ENCODE results near the gene SQSTM1. TPM values are rescaled to one million over a fixed set of nuclear protein-coding genes. Genes with fewer than 3 reads are reported as not detected.

Gene SQSTM1
- total RNA-seq, 1 experiment from 2014 or later, result 78.5 TPM

DNA sequence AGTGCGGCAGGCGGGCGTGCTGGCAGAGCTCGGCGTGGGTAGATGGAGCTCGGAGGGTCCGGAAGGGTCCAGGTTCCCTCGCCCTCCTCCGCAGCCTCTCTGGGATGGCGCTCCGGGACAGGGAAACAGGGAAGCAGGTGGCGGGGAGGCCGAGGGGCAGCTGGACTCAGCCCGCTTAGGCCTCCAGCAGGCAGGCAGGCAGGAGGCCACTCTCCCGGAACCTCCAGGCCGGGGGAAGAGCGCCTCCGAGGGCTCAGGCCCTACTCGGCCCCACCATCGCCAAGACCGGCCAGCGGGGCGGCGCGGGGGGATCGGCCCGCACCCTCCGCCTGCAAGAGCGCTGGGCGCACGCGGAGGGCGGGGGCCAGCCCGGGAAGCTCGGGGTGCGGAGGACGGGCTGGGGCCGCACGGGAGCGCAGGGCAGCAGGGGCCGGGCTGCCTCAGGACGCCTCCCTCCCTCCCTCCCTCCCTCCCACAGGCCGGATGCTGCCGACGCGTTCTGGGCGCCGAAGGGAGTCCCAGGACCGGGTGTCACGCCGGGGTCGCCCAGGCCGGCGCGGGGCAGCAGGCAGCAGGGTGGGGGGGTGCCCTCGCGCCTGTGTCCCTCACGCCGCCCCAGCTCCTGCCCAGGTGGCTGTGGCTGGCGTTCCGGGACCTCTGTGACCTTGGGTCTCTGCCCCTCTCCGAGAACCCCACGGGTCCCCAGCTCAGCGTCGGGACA is 15.0 kb upstream of the SQSTM1 start (continued):
- TF ChIP-seq ARID4B (CRISPR knock-in tag; IDR thresholded peaks at IDR 0.05; ENCODE audit: borderline replicate concordance) (no peak), STAT6 (CRISPR knock-in tag; conservative IDR thresholded peaks at IDR 0.05; ENCODE audit: low read depth) (no peak), TP53 (CRISPR knock-in tag; IDR thresholded peaks at IDR 0.05) (no peak), NFATC4 (CRISPR knock-in tag; IDR thresholded peaks at IDR 0.05) (no peak), HMGA2 (CRISPR knock-in tag; IDR thresholded peaks at IDR 0.05) (no peak), ZSCAN18 (CRISPR knock-in tag; IDR thresholded peaks at IDR 0.05) (no peak)

GRCh38 chr5:179806250-179807048 is 14.3 kb upstream of the SQSTM1 start, which contains the start of gene MGAT4B:
MGAT4B (minus strand) TSS chr5:179806866; CDS start chr5:179806583, 283 bp downstream.
- Mint-ChIP-seq H3K27me3 (ENCODE audit: low read depth) (peaks cover 6% of the 10 kb centered on the region), H3K36me3 (peaks cover 3% of the 10 kb centered on the region), H3K4me1 (peaks cover 35% of the 10 kb centered on the region), H3K9me3 (no peaks in the 10 kb centered on the region), H3K4me3 (peak within 1 kb of the TSS; percentile 75), H3K27ac (no peak within 1 kb of the TSS)
- CTCF ChIA-PET, result interaction anchor here (0.5 to 1.3 kb wide), 3 partner anchors 9 to 138 kb away, joined by 3 read pairs; no protein-coding TSS in a partner anchor
- ATAC-seq (peak; percentile 70), DNase-seq (ENCODE audit: low spot score) (peak; percentile 74)
- POLR2A ChIA-PET, result interaction anchor here (0.5 to 1.5 kb wide), 2 partner anchors 9 to 14 kb away, joined by 3 to 4 read pairs; partner anchors contain the start of gene SQSTM1
- no peak for TF ChIP-seq ZNF138 (CRISPR knock-in tag; conservative IDR thresholded peaks at IDR 0.05)
- no peak for TF ChIP-seq RORB (CRISPR knock-in tag; IDR thresholded peaks at IDR 0.05)
- TF ChIP-seq TCF7 (CRISPR knock-in tag; IDR thresholded peaks at IDR 0.05; ENCODE audit: low read depth), result peak; percentile 71; the same call in 1 of the 2 replicates
- TF ChIP-seq ZNF396 (CRISPR knock-in tag; IDR thresholded peaks at IDR 0.05; ENCODE audit: borderline replicate concordance), result no peak
- no peak for TF ChIP-seq HMGA2 (CRISPR knock-in tag; IDR thresholded peaks at IDR 0.05)
- TF ChIP-seq ZNF219 (CRISPR knock-in tag; IDR thresholded peaks at IDR 0.05; ENCODE audit: borderline replicate concordance), result no peak
- no peak for TF ChIP-seq MLX (CRISPR knock-in tag; IDR thresholded peaks at IDR 0.05)
- TF ChIP-seq E2F5 (CRISPR knock-in tag; IDR thresholded peaks at IDR 0.05), result no peak
- TF ChIP-seq, protein P1, sequence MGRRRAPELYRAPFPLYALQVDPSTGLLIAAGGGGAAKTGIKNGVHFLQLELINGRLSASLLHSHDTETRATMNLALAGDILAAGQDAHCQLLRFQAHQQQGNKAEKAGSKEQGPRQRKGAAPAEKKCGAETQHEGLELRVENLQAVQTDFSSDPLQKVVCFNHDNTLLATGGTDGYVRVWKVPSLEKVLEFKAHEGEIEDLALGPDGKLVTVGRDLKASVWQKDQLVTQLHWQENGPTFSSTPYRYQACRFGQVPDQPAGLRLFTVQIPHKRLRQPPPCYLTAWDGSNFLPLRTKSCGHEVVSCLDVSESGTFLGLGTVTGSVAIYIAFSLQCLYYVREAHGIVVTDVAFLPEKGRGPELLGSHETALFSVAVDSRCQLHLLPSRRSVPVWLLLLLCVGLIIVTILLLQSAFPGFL (CRISPR knock-in tag; IDR thresholded peaks at IDR 0.05; ENCODE audit: borderline replicate concordance), result no peak
- no peak for TF ChIP-seq NFE2L1 (CRISPR knock-in tag; IDR thresholded peaks at IDR 0.05)
- no peak for TF ChIP-seq MYBL2 (CRISPR knock-in tag; IDR thresholded peaks at IDR 0.05)
- TF ChIP-seq, protein P2, sequence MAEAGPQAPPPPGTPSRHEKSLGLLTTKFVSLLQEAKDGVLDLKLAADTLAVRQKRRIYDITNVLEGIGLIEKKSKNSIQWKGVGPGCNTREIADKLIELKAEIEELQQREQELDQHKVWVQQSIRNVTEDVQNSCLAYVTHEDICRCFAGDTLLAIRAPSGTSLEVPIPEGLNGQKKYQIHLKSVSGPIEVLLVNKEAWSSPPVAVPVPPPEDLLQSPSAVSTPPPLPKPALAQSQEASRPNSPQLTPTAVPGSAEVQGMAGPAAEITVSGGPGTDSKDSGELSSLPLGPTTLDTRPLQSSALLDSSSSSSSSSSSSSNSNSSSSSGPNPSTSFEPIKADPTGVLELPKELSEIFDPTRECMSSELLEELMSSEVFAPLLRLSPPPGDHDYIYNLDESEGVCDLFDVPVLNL (CRISPR knock-in tag; IDR thresholded peaks at IDR 0.05; ENCODE audit: borderline replicate concordance, low read depth), result no peak
- TF ChIP-seq, protein P3, sequence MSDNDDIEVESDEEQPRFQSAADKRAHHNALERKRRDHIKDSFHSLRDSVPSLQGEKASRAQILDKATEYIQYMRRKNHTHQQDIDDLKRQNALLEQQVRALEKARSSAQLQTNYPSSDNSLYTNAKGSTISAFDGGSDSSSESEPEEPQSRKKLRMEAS (CRISPR knock-in tag; IDR thresholded peaks at IDR 0.05), result no peak
- no peak for TF ChIP-seq SMAD4 (CRISPR knock-in tag; IDR thresholded peaks at IDR 0.05)
- TF ChIP-seq ZNF317 (CRISPR knock-in tag; IDR thresholded peaks at IDR 0.05; ENCODE audit: borderline replicate concordance, low read depth), result no peak
- no peak for TF ChIP-seq ELF4 (CRISPR knock-in tag; IDR thresholded peaks at IDR 0.05; ENCODE audit: low read depth)

Measured in WTC11 (cell line).